Neural cell (in vitro differentiated cells): ENCODE measurements around the gene POLR3E.

Experiments
- EP300 ChIP-seq: fragments of 450-650 bp; conservative IDR thresholded peaks from 2 replicates; pipeline ENCODE4 v1.6.1; 2014; ENCODE audit warnings: antibody characterized with exemption, mild to moderate bottlenecking, moderate library complexity; ENCODE audit not compliant: poor library complexity, severe bottlenecking
- EZH2 ChIP-seq: fragments of 200-600, 300-800 bp; shearing (Covaris generic), sonication (generic); IDR thresholded peaks from 2 replicates; pipeline ENCODE4 v1.6.1; 2014; ENCODE audit warnings: antibody characterized with exemption, low read length, borderline replicate concordance, mild to moderate bottlenecking; ENCODE audit not compliant: insufficient read depth, poor library complexity, severe bottlenecking
- POLR2AphosphoS5 ChIP-seq: IDR thresholded peaks from 2 replicates; pipeline ENCODE4 v1.6.1; 2012
- RAD21 ChIP-seq: fragments of 450-650 bp; conservative IDR thresholded peaks from 2 replicates; pipeline ENCODE4 v1.6.1; 2014; ENCODE audit warnings: antibody characterized with exemption, mild to moderate bottlenecking, moderate library complexity
- TAF1 ChIP-seq: IDR thresholded peaks from 2 replicates; pipeline ENCODE4 v1.6.1; 2012; ENCODE audit warnings: low read depth
- TF ChIP-seq, protein P1 (sequence below): fragments of 450-650 bp; IDR thresholded peaks from 2 replicates; pipeline ENCODE4 v1.5.1; 2014; ENCODE audit warnings: antibody characterized with exemption, mild to moderate bottlenecking, moderate library complexity; ENCODE audit not compliant: poor library complexity, severe bottlenecking

DNA sequence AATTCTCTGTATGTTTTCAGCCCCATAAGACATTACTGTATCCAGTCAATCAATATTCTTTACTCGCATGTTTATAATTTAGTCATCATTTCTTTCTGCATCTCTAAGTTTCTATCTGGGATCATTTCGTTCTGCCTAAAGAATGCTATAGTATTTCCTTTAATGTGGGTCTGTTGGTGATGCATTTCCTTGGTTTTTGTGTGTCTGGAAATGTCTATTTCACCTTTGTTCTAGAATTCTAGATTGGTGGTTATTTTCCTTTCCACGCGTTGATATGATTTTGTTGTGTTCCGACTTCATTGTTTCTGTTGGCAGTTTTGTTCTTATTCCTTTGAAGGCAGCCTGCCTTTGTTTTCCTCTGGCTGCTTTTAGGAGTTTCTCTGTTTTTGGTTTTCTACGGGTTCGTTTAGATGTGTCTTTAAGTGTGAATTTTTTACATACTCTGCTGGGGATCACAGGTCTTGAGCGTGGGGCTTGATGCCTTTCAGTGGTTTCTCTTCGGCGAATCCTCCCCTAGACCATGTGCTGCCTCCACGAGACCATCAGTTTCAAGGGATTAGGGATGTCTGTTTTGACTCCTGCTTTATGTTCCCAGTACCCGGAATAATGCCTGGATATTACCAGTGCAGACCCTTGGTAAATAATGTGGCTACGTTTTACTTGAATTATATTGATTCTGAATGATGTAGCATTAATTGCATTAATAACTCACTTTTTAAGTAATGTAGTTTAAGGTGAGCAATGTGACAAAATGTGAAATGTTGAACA is 23.5 kb downstream of the POLR3E start:
- TF ChIP-seq, protein P1, sequence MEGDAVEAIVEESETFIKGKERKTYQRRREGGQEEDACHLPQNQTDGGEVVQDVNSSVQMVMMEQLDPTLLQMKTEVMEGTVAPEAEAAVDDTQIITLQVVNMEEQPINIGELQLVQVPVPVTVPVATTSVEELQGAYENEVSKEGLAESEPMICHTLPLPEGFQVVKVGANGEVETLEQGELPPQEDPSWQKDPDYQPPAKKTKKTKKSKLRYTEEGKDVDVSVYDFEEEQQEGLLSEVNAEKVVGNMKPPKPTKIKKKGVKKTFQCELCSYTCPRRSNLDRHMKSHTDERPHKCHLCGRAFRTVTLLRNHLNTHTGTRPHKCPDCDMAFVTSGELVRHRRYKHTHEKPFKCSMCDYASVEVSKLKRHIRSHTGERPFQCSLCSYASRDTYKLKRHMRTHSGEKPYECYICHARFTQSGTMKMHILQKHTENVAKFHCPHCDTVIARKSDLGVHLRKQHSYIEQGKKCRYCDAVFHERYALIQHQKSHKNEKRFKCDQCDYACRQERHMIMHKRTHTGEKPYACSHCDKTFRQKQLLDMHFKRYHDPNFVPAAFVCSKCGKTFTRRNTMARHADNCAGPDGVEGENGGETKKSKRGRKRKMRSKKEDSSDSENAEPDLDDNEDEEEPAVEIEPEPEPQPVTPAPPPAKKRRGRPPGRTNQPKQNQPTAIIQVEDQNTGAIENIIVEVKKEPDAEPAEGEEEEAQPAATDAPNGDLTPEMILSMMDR, result no peak
- no peak for TF ChIP-seq EP300
- TF ChIP-seq RAD21, result no peak
- TF ChIP-seq TAF1, result no peak
- no peak for TF ChIP-seq POLR2AphosphoS5
- no peak for TF ChIP-seq EZH2
